ENCODE data around the gene REXO1. TPM values are rescaled to one million over a fixed set of nuclear protein-coding genes. Genes with fewer than 3 reads are reported as not detected.

The REXO1 gene
- polyA plus RNA-seq, 2 of the 4 experiments (the other 2 are of a cell fraction) = 5.6 to 13.8 TPM

- TF ChIP-seq USF2 (IDR thresholded peaks at IDR 0.05) = no peak
- TF ChIP-seq, protein P1, sequence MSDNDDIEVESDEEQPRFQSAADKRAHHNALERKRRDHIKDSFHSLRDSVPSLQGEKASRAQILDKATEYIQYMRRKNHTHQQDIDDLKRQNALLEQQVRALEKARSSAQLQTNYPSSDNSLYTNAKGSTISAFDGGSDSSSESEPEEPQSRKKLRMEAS (IDR thresholded peaks at IDR 0.05) = no peak
- no peak for TF ChIP-seq ZNF302 (CRISPR knock-in tag; IDR thresholded peaks at IDR 0.05)
Measured at GRCh38 chr19:1849886-1850398, 1.7 kb upstream of the REXO1 start (continued).

DNA sequence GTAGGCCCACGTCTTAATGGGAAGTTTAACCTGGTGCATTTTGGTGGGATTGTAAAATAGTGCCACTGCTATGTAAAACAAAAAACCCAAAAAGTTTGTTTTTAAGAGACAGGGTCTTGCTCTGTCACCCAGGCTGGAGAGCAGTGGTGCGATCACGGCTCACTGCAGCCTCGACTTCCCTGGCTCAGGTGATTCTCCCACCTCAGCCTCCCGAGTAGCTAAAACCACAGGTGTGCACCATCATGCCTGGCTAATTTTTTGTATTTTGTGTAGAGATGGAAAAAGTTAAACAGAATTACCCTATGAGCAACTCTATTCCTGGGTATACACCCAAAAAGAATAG lies 820 bp upstream of the REXO1 start:
- peak overlapping the region; percentile 43; the same call in 1 of the 3 replicates for H3K4me2 ChIP-seq

More for the DNA sequence above, 820 bp upstream of the REXO1 start:
- DNase-seq (ENCODE audit: low read depth in 1 of 2, low spot score in 1 of 2) (no peak), FAIRE-seq (no peak), ATAC-seq (no peak)
- TF ChIP-seq ATOH8 (CRISPR knock-in tag; IDR thresholded peaks at IDR 0.05; ENCODE audit: low read depth) (no peak), FOSB (CRISPR knock-in tag; IDR thresholded peaks at IDR 0.05) (no peak), USF2 (IDR thresholded peaks at IDR 0.05) (no peak), POLR2A (IDR thresholded peaks at IDR 0.05; ENCODE audit: low read length) (no peak), E2F6 (IDR thresholded peaks at IDR 0.05; ENCODE audit: borderline replicate concordance, low read depth) (no peak), NR3C1 (IDR thresholded peaks at IDR 0.05) (no peak), HOXB13 (CRISPR knock-in tag; IDR thresholded peaks at IDR 0.05; ENCODE audit: low read depth) (no peak), RAD21 (conservative IDR thresholded peaks at IDR 0.05 in 1 of 2, IDR thresholded peaks at IDR 0.05 in 1 of 2) (no peak), EP300 (IDR thresholded peaks at IDR 0.05) (no peak), CHD4 (IDR thresholded peaks at IDR 0.05; ENCODE audit: borderline replicate concordance) (no peak), HMGXB4 (CRISPR knock-in tag; IDR thresholded peaks at IDR 0.05; ENCODE audit: borderline replicate concordance) (no peak), JUN (IDR thresholded peaks at IDR 0.05) (no peak)
- TF ChIP-seq, protein P2, sequence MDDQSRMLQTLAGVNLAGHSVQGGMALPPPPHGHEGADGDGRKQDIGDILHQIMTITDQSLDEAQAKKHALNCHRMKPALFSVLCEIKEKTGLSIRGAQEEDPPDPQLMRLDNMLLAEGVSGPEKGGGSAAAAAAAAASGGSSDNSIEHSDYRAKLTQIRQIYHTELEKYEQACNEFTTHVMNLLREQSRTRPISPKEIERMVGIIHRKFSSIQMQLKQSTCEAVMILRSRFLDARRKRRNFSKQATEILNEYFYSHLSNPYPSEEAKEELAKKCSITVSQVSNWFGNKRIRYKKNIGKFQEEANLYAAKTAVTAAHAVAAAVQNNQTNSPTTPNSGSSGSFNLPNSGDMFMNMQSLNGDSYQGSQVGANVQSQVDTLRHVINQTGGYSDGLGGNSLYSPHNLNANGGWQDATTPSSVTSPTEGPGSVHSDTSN (IDR thresholded peaks at IDR 0.05) = no peak
- CTCF ChIA-PET = interaction anchor here (0.6 to 7.4 kb wide), 6 partner anchors 9 to 574 kb away, joined by 3 to 60 read pairs (median 4); no protein-coding TSS in a partner anchor
- no peaks in the 10 kb centered on the region for H3K9me3 ChIP-seq
- WGBS (ENCODE audit: missing lambda C conversion rate) = 43% methylated on average over 5 of the region's 5 CpGs
- H3K4me3 ChIP-seq = no peak overlapping the region
- peaks cover 32% of the 10 kb centered on the region for H3K4me1 ChIP-seq
- POLR2A ChIA-PET = no interaction called here
- 0 out of 6 replicates have a peak overlapping the region, but pooled peaks of 1 of the 2 experiments have one; percentile 6 for H3K27ac ChIP-seq

Measured in A549 (cell line).